ENCODE results near the gene REX1BD.

The REX1BD gene

GRCh38 chr19:18562086-18562485 lies 26.5 kb upstream of the REX1BD start:
- DNase-seq (ENCODE audit: low read depth in 2 of 2): peak; percentile 56 to 94
- TF ChIP-seq, protein P1, sequence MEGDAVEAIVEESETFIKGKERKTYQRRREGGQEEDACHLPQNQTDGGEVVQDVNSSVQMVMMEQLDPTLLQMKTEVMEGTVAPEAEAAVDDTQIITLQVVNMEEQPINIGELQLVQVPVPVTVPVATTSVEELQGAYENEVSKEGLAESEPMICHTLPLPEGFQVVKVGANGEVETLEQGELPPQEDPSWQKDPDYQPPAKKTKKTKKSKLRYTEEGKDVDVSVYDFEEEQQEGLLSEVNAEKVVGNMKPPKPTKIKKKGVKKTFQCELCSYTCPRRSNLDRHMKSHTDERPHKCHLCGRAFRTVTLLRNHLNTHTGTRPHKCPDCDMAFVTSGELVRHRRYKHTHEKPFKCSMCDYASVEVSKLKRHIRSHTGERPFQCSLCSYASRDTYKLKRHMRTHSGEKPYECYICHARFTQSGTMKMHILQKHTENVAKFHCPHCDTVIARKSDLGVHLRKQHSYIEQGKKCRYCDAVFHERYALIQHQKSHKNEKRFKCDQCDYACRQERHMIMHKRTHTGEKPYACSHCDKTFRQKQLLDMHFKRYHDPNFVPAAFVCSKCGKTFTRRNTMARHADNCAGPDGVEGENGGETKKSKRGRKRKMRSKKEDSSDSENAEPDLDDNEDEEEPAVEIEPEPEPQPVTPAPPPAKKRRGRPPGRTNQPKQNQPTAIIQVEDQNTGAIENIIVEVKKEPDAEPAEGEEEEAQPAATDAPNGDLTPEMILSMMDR (IDR thresholded peaks at IDR 0.05; ENCODE audit: low read depth, low read length): no peak

GRCh38 chr19:18566953-18567352 lies 21.6 kb upstream of the REX1BD start:
- DNase-seq (ENCODE audit: low read depth in 2 of 2): no peak
- TF ChIP-seq, protein P1 (IDR thresholded peaks at IDR 0.05; ENCODE audit: low read depth, low read length): no peak
- no peak overlapping the region for H3K4me3 ChIP-seq (replicated peaks in 1 of 2; ENCODE audit: low read depth in 2 of 2, low read length in 2 of 2)

More at GRCh38 chr19:18562086-18562485, 26.5 kb upstream of the REX1BD start:
- H3K4me3 ChIP-seq (replicated peaks in 1 of 2; ENCODE audit: low read depth in 2 of 2, low read length in 2 of 2): no peak overlapping the region

DNA sequence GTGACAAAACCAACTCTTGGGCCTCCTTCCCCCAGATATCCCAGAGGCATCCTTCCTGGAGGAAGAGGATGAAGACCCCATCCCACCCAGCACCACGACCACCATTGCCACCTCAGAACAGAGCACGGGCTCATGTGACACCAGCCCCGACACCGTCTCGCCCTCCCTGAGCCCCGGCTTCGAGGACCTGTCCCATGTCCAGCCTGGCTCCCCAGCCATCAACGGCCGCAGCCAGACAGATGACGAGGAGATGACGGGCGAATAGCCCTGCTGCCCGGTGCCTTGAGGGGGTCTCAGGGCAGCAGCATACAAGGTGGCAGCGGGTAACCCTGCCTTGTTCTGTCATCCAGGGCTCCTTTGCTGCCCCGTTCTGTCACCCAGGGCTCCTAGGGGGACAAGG lies 20.2 kb upstream of the REX1BD start:
- H3K4me3 ChIP-seq (replicated peaks in 1 of 2; ENCODE audit: low read depth in 2 of 2, low read length in 2 of 2): no peak overlapping the region
- TF ChIP-seq, protein P1 (IDR thresholded peaks at IDR 0.05; ENCODE audit: low read depth, low read length): no peak
- no peak for DNase-seq (ENCODE audit: low read depth in 2 of 2)

- DNase-seq (ENCODE audit: low read depth in 2 of 2): peak; percentile 97 to 98
- H3K4me3 ChIP-seq (replicated peaks in 1 of 2; ENCODE audit: low read depth in 2 of 2, low read length in 2 of 2): peak within 1 kb of the TSS; percentile 79 to 98
- TF ChIP-seq, protein P1 (IDR thresholded peaks at IDR 0.05; ENCODE audit: low read depth, low read length): no peak
Observed at GRCh38 chr19:18571564-18572344, 16.8 kb upstream of the REX1BD start, which contains the start of gene UBA52. Gene UBA52, plus strand, starts transcription at chr19:18571857. Its CDS starts 1,444 bp downstream, at chr19:18573301.

DNA sequence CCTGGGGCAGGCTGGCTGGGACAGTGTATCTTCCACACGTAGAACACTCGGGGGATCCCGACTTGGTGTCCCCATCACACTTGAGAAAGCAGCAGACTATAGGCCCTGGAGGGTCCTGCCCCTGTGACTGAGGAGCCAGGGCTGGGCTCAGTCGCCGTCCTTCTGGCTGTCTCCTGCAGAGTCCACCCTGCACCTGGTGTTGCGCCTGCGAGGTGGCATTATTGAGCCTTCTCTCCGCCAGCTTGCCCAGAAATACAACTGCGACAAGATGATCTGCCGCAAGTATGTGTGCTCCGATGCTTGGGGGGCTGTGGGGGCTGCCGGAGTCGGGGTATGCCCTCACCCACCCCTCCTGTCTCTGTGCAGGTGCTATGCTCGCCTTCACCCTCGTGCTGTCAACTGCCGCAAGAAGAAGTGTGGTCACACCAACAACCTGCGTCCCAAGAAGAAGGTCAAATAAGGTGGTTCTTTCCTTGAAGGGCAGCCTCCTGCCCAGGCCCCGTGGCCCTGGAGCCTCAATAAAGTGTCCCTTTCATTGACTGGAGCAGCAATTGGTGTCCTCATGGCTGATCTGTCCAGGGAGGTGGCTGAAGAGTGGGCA lies 13.8 kb upstream of the REX1BD start:
- TF ChIP-seq, protein P1 (IDR thresholded peaks at IDR 0.05; ENCODE audit: low read depth, low read length): no peak
- no peak for DNase-seq (ENCODE audit: low read depth in 2 of 2)

GRCh38 chr19:18576383-18576782 lies 12.2 kb upstream of the REX1BD start:
- no peak for DNase-seq (ENCODE audit: low read depth in 2 of 2)
- no peak overlapping the region for H3K4me3 ChIP-seq (replicated peaks in 1 of 2; ENCODE audit: low read depth in 2 of 2, low read length in 2 of 2)
- TF ChIP-seq, protein P1 (IDR thresholded peaks at IDR 0.05; ENCODE audit: low read depth, low read length): no peak

More for the DNA sequence above, 13.8 kb upstream of the REX1BD start:
- H3K4me3 ChIP-seq (replicated peaks in 1 of 2; ENCODE audit: low read depth in 2 of 2, low read length in 2 of 2): no peak overlapping the region

All from cardiac fibroblast (primary cell).